Cardiac septum (tissue), 1 donor: ENCODE results near the gene GLIS1. TPM values are rescaled to one million over a fixed set of nuclear protein-coding genes. Genes with fewer than 3 reads are reported as not detected.

Source experiments
- DNase-seq: peaks from one replicate; pipeline ENCODE4 v3.0.0-alpha.2; 2020; ENCODE audit warnings: low spot score
- intact Hi-C: fragments of 100-400 bp; cut with DNase I; formaldehyde crosslinking; loops from one replicate; pipeline ENCODE4 v1.14.0; 2022
- total RNA-seq: library from RNA; stranded (reverse); fragmentation: NEBNext Ultra II Directional; extraction: Animal tissue kit (Norgen Biotek cat#: 25700); gene quantifications from one replicate; pipeline ENCODE4 v1.2.1, GENCODE V29; 2021
- donor health status: DM: no; HTN: no; CAD: no.

Gene GLIS1
- total RNA-seq, 1 donor from 2014 or later, result 0.30 TPM

DNA sequence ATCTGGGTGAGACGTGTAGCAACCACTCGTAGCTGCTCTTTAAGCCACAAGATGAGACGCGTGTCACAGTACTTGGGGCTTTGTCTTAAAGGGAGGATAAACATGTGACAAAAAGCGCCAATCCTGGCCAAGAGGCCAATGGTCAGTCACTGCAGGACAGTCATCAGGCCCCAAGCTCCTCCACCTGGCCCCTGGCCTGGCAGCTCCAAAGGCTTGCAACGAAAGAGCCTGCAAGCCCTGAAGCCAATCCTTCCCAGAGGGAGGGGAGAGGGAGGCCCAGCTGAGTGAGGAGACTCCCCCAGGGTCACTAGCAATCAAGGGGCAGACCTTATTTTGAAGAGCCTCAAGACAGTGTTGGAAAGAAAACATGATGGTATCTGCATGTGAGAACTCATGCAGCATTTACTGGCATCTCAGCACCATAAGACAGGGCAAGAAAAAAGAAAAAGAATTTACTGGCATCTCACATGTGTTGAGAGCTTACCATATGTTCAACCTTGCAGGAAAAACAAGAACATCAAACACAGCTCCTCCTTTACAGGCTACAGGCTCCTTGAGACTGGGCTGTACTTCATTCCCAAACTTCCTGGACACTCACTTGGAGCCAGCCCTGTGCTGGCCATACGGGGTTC is 11.4 kb downstream of the GLIS1 start:
- DNase-seq, result no peak
- intact Hi-C loops, result no loop called here

DNA sequence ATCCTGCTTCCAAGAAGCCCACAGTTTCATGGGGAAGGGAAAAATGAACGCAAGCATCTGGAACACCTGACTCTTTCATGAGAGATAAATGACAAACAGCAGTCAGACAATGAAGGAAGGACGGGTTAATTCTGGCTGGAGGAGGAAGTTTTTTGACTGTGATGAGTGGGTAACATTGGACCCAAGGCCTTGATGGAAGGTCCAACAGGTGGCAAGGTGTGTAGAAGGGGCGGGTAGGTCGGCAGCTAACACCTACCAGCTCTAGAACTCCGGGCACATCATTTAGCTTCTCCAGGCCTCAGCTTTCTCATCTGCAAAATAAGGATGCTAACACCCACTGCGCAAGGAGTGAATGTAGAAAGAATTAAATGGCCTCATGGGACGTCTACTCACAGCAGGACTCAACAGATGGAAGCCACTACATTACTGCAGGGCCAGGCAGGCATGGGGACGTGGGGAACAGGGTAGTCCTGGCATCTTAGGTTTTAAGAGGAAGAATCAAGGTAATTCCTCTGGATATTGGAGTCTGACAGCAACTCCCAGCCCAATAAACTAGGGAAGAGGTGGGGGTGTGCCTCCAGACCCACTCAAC is 12.9 kb downstream of the GLIS1 start:
- no peak for DNase-seq
- intact Hi-C loops, result no loop called here

DNA sequence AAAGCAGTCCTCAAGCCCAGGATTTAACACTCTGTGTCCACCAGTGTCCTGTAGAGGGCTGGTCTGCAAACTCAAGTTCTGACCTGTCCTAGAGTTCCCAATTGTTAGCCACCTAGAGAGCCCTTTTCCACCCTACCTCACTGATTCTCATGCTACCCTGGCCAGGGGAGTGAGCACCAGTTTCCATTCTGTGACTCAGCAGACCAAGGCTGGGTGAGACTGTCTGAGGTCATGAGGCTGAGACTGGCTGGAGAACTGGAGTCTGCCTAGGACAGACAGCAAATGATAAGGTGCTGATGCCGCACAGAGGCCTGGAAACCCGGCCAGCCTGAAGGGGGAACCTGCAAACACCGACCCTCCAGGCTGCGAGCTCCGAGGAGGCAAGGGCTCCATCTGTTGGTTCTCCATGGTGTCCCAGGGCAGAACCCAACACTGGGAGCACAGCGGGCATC is 13.7 kb downstream of the GLIS1 start:
- intact Hi-C loops, result no loop called here
- DNase-seq, result no peak

DNA sequence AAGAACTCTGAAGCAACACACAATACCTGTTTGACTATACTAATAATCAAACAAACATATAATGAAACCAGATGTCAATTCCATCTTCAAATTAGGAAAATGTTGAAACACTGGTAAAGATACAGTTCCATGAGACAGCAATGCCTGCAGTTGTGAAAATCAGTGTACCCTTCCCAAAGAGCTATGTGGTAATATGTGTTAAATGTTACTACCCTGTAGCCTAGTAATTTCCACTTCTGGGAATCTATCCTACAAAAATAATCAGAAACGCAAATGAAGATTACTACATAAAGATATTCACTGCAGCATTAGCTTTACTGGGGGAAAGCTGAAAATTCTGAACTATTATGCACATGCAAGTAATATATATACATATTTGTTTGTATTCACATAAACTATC is 16.9 kb downstream of the GLIS1 start:
- no peak for DNase-seq
- intact Hi-C loops, result no loop called here

DNA sequence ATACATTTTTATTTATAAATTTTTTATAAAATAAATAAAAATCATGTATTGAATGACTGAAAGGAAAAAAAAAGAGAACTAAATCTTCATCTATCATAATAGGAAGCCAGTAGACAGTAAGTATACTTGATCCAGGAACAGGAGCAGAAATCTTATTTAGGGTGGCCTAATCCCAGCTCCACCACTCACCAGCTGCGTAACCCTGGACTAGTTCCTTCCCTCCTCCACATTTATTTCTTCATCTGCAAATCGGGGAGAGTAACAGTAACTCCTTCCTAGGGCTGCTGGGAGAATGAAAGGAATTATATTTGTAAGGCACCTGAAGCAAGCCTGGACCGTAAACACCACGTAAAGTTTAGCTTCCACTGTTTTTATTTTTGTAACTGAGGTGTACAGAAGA is 17.9 kb downstream of the GLIS1 start:
- DNase-seq, result no peak
- intact Hi-C loops, result no loop called here

DNA sequence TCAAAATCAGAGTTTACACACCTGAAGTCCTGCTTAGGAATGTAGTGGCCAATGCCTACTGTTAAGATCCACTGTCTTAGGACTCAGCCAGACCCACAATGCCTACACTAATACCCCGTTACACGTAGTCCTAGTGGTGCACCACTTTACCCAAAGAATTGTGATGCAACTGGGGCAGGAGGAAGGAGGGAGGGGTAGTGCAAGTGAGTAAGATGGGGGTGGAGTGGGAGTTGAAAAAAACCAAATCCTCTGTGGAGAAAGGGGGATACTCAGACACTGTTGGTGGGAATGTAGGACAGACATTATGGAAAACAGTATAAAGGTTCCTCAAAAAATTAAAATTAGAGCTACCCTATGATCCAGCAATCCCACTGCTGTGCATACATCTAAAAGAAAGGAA is 19.5 kb downstream of the GLIS1 start:
- intact Hi-C loops, result no loop called here

DNA sequence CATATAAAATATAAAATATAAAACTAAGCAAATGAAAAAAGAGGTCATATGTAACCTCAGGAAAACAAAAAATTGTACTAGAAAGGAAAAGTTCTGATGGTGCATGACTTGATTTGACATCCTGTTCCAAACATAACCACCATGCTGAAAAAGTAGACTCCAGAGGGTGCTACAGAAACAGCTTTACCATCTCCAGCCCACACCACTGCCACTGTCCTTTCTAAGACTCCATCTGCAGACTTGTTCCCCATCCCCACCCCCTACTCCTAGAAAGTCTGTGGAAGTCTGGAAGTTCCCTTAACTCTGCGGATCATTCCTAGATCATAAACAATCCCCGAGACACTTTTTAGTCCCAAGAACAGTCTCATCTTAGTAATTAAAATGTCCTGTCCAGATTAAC is 20.5 kb downstream of the GLIS1 start:
- intact Hi-C loops, result no loop called here
- no peak for DNase-seq

More for the DNA sequence above, 19.5 kb downstream of the GLIS1 start:
- no peak for DNase-seq

DNA sequence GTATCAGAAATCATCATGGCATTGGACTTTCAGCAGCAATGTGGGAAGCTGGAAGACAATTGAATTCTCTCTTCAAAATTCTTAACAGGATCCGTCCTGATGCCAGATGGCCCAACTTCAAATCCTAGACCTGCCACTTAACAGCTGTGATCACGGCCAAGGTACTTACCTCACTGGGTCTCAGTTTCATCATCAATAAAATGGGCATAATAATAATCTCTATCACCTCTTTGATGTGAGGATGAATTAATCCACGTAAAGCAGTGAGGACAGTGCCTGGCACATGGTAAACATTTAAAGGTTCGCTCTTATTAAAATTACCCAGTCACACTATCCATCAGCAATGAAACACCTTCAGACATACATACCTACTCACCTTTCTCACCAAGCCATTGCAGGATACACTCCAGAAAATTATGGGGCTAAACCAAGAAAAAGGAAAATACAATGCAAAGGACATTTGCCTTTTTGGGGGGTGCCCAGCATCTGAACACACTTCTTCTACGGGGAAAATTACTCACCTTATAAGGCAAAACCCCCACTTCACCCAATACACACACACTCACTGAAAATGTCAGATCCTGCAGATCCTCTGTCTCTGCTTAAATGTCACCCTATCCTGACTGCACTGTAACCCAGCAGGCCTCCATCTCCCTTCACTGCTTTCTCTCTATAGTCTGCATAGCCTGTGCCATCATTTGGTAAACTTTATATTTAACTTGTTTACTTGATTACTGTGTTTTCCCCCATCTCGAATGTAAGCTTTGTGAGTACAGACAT is 21.7 kb downstream of the GLIS1 start:
- peak; percentile 31 for DNase-seq
- intact Hi-C loops, result no loop called here

DNA sequence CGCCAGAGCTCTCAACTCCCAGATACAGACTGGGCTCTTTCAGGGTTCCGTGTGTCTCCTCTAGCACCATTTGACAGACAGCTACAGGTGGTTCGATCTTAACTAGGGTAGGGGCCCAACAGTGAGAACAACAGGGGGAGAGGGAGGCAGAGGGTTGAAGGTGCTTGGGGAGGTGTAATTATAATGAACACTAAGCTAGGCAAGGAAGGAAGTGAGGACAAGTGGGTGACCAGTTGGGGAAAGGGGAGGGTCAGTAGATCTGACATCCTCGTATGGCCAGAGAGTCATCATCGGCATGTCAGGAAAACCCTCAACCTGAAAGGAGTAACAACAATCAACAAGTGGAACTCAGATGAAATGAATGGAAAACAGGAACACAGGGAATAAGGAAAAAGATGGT is 22.8 kb downstream of the GLIS1 start:
- intact Hi-C loops, result no loop called here
- no peak for DNase-seq

DNA sequence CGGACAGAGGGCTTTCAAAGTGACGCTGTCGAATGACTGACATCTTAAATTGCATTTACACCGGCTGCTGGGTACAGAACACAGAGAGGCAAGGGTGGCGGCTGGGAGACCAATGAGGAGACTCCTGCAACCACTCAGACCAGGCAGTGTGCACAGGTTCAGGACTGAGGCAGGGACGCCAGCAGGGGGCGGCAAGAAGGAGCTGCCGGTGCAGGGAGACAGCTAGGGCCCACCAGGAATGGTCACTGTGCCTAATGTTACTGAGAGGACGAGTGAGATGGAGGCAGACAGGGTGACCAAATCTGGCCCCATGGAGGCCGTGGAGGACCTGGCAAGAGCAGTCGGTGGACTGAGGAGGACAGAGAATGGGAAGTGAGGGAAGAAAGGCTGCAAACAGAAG is 23.5 kb downstream of the GLIS1 start:
- no peak for DNase-seq
- intact Hi-C loops, result no loop called here

DNA sequence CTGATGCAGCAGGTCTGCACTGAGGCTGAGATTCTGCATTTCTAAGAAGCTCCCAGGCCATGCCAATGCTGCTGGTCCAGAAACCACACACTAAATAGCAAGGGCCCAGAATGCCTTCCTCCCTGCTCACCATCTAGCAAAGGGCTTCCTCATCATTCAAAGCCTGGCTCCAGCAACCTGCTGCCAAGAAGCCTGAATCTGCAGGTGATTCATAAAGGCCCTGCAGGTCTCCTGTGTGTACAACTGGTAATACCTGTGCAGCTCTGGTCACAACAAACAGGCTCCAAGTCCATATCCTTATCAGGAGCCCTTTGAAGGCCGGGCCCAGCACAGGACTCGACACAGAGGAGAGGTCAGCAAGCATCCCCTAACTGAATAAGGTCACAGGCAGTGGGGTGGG is 26.7 kb downstream of the GLIS1 start:
- intact Hi-C loops, result no loop called here
- no peak for DNase-seq

DNA sequence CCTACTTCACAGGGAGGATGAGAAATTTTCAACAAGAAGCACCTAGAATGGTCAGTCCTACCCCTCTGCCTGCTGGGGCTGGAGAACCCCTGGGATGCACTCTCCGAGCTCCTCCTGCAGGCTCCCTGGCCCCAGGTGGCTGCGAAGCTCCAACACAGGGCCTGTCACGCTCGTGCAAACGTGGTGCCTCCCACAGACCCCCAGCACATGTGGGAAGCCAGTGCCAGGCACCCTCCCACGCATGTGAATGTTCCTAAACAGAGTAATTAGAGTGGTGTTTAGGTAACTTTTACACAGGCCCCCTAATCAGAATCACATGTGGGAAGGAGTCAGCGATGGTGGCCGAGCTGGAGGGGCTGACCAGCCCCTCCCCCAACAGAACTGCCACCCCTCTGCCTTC is 28.4 kb downstream of the GLIS1 start:
- no peak for DNase-seq
- intact Hi-C loops, result no loop called here

DNA sequence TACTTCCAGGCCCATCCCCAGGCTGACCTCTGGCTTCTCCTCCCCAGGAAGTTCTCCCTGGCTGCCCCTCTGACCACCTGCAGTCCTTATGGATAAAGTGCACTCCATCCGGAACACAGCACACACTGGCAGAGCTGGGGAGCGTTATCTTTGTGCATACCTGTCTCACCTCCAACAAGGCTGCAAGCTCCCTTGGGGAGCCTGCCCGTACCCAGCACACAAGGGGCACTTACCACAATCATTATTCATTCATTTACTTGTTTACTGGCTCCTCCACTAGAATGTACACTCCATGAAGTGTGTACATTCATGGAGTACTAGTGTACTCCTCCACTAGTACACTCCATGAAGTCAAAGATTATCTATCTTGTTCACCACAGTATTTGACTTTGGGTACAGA is 30.3 kb downstream of the GLIS1 start:
- DNase-seq, result no peak
- intact Hi-C loops, result no loop called here

DNA sequence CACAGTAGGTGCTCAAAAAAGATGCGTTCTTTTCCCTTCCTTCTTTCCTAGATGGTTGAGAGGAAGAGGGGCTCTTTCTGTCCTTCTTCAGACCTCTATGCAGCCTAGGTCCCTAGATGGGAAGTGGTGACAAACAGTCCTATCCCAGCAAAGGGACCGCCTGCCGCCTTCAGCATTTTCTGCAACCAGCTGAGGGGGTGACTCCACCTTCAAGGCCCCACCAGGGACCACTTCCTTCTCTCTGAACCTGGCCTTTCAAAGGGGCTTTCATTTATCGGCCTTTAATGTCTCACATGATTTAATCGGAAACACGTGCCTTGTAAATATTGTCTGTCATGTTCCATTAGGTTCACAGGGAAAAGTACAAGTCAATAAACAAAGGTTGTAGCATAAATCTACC is 32.6 kb downstream of the GLIS1 start:
- no peak for DNase-seq

DNA sequence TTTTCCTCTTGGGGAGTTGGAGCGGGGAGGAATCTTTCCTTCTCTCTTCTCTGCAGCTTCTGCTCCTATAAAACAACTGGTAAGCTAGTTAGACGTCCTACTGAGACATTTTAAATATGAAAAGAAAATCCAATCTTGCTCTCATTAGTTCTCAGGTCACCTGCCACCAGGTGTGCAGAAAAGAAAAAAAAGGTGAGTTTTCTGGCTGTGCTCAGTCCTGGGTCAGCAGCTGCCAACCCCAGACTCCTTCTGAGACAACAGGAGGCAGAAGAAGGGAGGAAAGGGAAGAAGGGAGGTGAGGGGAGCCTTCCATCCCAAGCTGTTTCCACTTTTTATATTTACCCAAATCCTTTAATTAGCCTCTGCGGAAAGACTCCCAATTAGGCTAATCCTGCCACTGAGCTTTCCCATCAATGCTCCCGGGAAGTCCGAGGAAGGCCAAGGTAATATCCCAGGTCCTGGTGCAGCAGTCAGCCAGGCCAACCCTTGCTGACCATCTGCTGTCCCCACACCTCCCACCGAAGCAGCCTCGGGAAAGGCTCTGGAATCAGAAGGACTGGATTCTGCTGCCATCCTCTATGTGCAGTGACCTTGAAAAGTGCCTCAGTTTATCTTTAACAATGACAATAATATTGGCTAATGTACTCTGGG is 33.4 kb downstream of the GLIS1 start:
- intact Hi-C loops, result no loop called here
- no peak for DNase-seq

More for the DNA sequence above, 32.6 kb downstream of the GLIS1 start:
- intact Hi-C loops, result no loop called here

DNA sequence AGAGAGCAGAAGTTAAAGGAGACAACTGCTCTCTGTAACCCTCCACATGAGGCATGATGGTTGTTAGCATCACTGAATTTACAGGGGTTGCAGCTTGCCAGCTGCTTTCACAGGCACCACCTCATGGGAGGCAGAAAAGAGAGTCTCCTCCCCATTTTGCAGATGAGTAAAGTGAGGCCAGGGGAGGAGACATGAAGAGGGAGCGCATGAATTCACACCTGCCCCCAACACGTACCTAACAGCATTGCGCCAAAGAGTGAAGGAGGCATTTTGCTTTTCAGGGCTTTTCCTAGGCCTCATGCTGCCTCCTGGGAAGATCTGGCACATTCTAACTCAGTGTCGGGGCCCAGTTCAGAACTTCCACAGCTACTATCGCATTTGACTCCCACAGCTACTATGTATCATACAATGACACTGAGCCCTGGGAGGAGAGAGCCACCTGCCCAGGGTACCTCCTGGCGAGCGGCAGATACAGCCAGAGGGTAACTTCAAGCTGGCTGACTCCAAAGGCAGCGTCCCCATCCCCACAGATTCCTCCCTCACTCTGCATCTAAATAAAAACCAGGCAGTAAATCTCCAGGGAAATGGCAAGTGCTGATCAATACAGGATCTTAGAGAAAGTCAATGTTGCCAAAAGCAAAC is 34.0 kb downstream of the GLIS1 start:
- no peak for DNase-seq
- intact Hi-C loops, result no loop called here

DNA sequence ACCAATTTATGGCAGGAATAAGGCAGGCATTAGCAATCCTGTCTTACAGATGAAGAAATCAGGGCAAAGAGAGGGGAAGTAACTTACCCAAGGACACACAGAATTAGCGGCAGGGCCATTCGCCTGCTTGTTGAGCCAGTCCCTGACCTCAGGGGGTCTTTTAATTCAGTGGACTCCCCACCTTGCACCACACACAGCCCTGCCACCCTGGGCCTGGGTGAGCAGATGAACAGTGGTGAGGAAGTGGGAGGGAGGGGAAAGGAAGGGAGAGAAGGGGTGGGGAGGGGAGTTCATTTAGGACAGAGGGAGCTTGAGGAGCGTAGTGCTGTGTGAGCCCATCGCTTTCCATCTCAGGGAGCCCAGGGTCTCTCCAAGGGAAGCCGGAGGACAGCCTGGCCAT is 34.7 kb downstream of the GLIS1 start:
- no peak for DNase-seq
- intact Hi-C loops, result no loop called here

DNA sequence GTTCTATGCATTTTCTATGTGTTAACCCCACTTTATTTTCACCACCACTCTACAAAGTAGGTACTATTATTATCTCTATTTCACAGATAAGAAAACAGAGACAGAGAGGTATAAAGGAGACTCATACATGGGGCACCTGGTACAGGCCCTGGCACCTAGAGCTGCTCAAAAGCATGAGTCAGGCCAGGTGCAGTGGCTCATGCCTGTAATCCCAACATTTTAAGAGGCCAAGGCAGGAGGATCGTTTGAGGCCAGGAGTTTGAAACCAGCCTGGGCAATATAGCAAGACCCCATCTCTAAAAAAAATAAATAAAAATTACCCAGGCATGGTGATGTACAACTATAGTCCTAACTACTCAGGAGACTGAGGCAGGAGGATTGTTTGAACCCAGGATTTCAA is 35.8 kb downstream of the GLIS1 start:
- DNase-seq, result no peak
- intact Hi-C loops, result no loop called here

DNA sequence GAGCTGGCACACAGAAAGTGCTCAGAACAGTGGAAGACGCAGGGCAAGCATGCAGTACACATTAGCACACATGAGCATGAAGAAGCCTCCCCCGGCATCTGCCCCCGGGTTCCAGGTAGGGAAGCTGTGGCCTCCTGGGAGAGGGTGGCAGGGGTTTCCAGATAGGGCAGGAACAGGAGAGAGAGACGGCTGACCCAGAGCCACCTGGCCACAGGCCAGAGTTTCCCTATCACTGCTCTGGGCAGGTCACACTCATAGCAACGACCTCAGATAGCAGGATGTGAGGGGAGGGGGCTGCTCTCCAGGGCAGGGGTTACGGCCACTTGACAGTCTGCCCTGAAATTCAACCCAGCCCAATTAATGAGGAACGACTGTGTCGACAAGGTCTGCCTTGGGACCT is 36.6 kb downstream of the GLIS1 start:
- DNase-seq, result no peak
- intact Hi-C loops, result no loop called here

DNA sequence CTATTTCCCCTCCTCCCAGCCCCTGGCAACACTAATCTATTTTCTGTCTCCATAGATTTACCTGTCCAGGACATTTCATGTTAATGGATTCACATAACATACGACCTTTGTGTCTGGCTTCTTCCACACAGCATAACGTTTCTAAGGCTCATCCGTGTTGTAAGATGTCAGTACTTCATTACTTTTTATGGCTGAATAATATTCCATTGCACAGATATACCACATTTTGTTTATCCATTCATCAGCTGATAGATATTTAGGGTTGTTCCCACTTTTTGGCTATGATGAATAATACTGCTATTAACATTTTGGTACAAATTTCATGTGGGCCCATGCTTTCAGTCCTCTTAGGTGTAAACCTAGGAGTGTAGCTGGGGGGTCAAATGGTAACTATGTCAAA is 38.2 kb downstream of the GLIS1 start:
- DNase-seq, result no peak
- intact Hi-C loops, result no loop called here
